NB4 (cell line): ENCODE measurements around the gene CFAP20.

ENCODE experiments used
- POLR2A ChIP-seq: IDR thresholded peaks from 2 replicates; pipeline ENCODE4 v1.6.1; 2011; ENCODE audit warnings: mild to moderate bottlenecking; ENCODE audit not compliant: insufficient read length; ENCODE audit errors: extremely low read depth
- TF ChIP-seq, protein P1 (sequence below): IDR thresholded peaks from one replicate; pipeline ENCODE4 v1.5.1; 2012; ENCODE audit warnings: low read depth, low read length

DNA sequence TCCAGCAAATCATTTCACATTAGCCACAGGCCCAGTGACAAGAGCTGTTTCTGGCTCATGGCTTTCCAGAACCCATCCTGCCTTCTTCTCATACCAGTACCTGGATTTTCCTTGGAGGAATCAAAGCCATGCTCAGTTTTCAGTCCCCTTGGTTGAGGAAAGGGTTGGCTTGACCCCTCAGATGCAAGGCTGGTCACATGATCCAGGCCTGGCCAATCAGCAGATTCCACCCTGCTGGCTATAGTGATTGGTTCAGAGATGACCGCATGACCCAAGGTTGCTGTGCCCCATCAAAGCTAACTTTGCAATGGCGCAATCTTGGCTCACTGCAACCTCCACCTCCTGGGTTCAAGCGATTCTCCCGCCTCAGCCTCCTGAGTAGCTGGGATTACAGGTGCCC lies 58.6 kb downstream of the CFAP20 start:
- TF ChIP-seq POLR2A, result no peak
- TF ChIP-seq, protein P1, sequence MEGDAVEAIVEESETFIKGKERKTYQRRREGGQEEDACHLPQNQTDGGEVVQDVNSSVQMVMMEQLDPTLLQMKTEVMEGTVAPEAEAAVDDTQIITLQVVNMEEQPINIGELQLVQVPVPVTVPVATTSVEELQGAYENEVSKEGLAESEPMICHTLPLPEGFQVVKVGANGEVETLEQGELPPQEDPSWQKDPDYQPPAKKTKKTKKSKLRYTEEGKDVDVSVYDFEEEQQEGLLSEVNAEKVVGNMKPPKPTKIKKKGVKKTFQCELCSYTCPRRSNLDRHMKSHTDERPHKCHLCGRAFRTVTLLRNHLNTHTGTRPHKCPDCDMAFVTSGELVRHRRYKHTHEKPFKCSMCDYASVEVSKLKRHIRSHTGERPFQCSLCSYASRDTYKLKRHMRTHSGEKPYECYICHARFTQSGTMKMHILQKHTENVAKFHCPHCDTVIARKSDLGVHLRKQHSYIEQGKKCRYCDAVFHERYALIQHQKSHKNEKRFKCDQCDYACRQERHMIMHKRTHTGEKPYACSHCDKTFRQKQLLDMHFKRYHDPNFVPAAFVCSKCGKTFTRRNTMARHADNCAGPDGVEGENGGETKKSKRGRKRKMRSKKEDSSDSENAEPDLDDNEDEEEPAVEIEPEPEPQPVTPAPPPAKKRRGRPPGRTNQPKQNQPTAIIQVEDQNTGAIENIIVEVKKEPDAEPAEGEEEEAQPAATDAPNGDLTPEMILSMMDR, result no peak
